ENCODE measurements around the gene ZNF804A.

Gene ZNF804A

DNA sequence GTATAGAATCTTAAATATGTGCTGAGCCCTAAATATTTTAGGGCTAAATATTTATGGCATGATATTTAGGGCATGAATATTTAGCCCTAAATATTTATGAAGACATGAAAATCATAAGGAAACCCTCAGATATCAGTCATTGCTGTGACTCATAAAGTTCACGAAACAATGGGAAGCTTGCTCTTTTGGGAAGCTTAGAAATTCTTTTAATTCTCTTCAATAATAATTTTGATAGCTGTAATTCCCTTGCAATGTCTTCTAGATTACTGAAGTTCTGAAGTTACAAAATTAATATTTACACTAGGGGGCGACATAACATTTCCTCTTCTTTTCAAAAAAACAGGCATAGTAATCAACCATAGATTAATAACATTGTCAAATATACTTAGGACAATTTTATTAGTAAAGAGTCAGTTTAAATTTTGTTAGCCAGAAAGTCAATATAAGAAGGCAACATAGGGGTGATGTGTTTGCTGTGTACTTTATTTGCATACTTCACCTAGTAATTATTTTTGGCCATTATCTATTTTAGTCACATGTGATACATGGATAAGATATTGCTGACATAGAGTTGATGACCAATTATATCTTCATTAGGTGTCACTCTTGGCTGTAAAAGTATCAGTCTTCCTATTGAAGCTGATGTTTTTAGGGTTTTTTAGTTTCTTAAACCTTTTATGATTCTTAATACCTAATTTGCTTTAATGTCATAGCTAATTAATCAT is 13.2 kb downstream of the ZNF804A start:
- no peak for DNase-seq

DNA sequence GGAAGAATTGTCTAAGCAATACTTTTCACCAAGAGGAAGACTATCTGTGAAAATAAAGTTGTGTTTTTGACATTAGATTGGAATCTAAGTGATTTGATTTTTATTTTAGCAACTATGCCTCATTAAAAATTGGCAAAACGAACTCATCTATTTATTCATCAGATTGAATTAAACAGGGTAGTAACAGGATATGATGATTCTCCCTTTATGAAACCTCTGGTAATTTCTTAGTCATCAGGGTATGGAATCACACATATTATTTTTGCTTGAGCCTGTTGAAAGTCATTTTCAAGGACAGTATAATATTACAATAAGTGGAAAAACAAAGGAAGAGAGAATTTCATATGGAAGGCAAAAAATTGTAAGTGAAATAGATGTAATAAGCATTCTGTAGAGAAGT is 22.0 kb downstream of the ZNF804A start:
- no peak for DNase-seq

DNA sequence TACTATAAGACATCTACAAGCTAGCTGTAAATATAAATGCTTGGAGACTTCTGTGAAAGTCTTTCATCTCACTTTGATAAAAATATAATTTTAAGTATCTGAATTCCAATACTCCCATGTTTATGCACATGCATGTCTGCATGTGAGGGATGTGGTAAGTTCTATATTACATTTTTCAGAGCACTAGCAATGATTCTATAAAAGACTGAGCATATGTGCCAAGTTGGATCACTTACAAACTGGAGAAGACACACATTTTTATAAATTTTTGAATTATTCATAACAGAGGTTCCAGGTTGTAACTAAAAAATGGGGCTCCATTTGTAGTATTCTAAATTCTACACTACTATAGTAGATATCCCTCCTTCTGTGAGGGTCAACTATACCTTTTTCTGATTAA is 26.0 kb downstream of the ZNF804A start:
- DNase-seq: no peak

DNA sequence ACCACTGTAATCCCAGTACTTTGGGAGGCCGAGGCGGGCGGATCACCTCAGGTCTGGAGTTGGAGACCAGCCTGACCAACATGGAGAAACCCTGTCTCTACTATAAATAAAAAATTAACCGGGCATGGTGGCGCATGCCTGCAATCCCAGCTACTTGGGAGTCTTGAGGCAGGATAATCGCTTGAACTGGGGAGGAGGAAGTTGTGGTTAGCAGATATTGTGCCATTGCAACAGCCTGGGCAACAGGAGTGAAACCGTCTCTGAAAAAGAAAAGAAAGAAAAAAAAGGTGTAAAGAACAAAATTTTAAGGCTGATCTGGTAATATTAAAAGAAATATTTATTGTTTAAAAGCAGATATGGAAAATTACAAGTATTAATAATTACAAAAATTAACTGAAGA is 29.7 kb downstream of the ZNF804A start:
- DNase-seq: no peak

DNA sequence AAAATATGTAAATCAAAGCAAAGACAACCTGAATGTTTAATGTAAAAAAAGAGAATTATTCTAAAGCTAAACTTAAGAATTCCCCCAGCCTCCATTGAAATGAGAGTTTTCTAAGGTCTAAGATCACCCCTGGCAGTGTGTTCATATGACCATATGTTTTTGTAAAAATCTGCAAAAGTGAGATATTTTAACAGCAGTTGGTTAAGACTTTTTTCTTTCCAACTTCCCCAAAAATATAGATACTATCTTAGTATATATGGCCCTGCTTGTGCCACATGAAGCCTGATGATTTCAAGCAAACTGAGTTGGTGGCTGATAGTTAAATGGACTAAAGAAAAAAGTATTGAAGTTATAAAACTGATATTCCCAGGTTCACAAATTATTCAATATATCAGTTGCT is 35.4 kb downstream of the ZNF804A start:
- DNase-seq: no peak

DNA sequence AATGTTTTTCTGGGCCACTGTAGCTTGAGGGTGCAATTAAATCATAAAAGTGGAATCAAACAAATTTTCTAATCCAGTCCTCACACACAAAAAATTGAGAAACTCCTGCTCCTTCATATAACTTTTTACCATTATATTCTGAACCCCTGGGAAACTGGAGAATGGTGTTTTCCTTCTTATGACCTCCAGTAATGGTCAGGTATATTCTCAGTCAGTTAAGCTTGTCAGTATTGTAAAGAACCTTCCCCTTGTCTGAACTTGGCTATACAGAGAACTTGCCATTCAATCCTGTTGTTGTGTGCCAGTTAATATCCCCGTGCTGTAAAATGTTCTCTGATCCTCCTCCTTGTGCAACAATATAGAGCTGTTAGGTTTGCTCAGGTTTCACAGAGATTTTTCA is 39.5 kb downstream of the ZNF804A start:
- DNase-seq: no peak

DNA sequence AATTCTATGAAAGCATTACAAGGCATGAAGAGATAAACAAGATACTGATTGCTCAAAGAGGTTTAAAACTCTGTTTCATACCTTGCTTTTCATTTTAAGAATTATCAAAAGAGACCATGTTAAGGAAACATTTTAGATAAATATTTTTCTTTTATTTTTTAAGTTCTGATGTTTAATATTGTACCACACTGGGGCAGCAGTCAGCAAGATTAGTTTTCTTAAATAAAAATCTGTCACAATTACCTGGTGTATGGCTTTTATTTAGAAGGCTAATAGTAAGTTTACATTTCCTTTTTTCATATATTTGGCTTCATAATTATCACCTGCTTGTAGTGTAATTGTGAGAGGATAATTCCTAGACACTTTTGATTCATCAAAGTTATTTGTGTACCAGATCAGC is 46.4 kb downstream of the ZNF804A start:
- DNase-seq: no peak

DNA sequence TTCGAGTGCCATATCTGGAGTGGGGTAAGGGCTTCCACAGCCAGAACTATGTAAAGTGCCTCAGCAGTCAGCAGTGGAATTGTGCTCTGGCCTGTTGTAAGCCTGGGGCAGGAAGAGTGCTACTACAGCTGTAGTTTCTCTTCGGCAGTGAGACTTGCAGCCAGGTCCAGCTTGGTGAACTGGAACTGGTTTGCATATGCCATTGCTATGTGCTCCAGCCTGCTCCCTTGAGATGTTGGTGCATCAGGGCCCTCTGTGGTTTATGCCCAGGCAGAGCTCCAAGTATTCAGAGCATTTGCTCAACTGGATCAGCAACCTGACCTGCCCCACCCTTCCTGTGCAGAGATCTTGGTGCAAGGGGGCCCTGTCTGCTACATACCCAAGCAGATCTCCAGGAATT is 47.8 kb downstream of the ZNF804A start:
- no peak for DNase-seq

DNA sequence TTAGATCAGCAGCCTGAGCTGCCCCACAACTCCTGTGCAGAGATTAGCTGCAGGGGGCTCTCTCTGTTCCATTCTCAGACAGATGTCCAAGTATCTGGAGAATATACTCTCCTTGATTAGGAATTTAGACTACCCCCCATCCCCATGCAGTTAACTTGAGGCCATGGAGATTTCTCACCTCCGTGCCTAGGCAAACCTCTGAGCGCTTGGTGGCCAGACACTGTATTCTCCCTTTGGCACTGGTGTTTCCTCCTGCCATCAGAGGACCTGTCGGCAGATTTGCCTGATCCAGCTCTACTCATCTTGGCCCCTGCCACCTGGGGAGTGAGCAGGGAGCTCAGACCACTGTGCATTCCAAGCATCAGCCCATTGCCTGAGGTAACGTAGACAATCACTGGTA is 48.3 kb downstream of the ZNF804A start:
- no peak for DNase-seq

DNA sequence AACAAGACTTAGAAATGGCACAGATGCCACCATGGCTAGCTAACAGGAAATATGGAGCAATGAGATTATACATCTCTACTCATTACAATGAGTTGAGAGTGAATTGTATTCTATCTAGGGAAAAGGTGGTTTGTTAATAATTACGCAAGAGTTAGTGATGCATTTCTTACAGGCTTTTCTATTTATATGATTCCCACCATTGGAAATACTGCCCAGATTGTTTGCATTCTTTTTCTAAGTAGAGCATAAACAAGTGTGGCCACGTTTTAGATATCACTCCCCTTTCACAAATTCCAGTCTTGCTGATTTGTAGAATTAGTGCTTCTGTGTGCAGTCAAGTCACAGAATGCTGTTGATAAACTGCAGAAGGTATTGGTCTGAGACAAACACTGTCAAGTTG is 56.6 kb downstream of the ZNF804A start:
- no peak for DNase-seq

DNA sequence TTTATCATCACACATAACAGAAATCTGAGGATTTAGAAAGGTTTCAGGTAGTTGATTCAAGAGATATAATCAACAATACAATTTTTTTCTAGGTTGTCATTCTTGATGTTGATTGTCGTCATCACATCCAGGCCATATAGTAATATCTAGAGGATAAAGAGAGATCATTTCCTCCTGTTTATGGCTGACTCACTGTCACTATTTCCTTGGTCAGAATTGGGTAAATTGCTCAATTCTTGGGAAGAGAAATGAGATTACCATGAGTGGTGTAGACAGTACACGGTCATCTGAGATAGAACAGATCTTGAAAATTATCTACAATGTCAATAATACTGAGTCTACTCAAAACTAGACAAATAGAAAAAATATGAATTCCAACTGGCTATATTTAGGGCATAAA is 78.8 kb downstream of the ZNF804A start:
- DNase-seq: no peak

DNA sequence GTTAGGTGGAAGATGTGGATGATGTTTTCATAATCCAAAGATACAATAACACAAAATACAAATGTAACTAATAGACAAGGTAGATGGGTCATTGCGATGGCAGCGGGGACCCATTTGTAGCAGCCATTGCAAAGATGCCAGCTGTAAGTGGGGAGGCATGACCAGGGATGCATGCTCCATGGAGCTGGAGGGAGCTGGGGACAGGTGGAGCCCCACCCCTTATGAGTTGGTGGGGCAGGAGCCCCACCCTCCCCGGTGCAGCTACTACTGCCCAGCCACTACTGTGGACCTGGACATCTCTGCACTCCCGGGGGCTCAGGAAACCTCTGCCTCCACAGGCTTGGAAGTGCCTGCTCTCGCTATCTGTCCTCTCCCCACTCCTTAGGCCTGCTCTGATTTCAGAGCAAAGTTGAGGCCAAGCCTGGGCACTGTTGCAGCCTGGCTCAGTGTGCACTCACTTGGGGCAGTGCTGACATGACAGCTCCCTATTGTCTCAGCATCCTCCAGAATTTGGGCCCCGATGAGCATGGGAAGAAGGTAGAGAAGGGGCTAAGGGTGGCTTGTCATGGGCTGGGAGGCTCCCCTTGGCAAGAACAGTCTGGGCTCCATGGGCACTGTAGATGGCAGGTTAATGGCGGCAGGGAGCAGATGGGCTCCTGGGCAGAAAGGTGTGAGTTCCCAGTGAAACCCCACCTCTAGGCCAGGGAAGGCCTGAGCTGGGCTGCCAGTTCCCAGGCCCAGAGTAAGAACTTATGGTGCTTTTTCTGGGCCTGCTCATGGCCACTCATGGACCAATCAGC is 81.1 kb downstream of the ZNF804A start:
- DNase-seq: no peak

DNA sequence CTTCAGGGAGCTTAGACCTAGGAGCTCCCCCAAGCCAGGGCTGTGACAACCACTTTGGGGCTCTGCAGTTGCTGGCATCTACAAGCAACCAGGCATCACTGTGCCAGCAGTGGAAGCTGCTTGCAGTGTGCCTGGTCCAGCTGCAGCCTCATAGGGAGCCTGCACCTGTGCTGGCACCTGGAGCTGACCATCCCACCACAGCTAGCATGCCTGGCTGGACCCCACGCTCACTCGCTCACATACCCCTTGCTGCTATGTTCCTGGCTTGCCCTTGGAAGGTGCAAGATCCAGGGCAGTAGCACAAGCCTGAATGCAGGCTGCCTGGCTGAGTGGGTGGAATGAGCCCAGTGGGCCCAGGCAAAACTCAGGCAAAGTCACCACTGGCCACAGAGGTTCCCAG is 82.5 kb downstream of the ZNF804A start:
- DNase-seq: no peak

DNA sequence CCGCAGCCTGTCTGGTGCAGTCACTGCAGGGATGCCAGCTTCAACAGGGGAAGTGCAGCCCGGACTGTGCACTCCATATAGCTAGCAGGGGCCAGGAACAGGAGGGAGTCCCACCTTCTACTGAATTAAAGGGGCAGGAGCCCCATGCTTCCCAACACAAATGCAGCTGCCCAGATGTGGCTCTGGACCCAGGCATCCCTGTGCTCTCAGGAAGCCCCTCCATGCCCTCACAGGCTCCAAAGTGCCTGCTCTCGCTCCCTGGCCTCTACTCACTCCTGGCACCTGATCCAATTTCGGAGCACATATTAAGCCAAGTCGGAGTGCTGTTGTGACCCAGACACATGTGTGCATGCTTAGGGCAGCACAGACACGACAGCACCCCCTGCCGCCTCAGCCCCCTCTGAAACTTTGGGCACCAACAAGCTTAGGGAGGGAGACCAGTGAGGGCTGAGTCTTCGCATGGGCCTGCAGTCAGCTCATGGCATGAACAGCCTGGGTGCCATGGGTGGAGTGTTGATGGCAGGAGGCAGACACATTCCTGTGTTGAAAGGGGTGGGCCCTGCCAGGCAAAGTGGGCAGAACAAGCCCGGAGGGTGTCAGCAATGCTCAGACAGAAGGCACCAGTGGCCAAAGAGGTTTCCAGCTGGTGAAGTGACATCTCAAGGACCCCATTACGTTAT is 83.5 kb downstream of the ZNF804A start:
- no peak for DNase-seq

DNA sequence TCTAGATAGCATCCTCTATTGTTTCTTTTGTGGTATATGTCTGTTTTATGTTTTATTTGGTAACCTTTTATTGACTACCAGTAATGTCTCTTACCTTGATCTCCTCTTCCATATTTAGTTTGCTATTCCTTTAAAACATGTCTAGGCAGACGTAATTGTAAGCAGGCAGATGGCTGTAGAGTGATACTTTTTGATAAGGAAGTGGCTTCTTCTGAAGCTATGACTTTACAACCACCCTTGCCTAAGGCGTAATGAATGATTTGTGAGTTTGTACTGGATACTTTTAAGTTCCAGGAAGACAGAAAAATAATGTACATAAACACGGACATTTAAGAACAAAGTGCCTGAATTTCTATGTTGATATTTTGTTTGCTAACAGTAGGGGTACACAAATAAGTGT is 85.6 kb downstream of the ZNF804A start:
- DNase-seq: no peak

DNA sequence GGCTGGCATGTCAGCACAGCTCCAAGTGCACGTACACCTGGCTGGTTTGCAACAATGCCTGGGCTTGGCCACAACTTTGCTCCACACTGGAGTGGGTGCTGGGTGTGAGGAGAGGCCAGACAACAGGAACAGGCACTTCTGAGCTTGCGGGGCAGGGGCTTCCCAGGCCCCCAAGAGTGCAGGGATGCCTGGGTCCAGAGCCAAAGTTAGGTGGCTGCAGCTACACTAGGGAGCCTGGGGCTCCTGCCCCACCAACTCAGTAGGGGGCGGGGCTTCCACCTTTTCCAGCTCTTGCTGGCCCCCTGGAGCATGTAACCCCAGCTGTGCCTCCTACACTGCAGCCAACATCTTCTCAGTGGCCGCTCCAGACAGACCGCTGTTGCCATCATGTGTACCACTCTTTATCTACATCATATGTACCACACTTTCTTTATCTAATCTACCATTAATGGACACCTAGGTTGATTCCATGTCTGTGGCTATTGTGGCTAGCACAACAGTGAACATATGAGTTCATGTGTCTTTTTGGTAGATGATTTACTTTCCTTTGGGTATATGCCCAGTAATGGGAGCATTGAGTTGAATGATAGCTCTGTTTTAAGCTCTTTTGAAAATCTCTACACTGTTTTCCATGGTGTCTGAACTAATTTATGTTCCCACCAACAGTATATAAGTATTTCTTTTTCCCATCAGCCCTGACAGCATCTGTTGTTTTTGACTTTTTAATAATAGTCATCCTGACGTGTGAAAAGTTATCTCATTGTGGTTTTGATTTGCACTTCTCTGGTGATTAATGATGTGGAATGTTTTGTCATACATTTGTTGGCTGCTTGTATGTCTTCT is 87.9 kb downstream of the ZNF804A start:
- DNase-seq: no peak

DNA sequence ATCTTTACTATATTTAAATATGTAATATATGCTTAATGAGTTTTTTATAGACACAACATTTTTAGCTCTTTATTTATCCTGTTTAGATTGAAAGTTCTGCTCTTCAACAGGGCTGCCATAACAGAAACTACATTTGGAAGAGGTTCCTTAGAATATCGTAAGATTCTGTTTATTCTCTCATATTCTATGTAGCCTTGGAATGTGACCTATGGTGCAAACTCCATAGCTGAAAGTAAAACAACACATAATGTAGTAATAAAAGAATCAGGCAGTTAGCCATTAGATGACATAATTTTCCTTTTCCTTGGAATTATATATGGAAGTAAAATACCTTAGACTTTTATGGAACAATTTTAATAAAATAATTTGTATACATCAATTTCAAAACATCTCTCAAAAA is 91.3 kb downstream of the ZNF804A start:
- DNase-seq: no peak

DNA sequence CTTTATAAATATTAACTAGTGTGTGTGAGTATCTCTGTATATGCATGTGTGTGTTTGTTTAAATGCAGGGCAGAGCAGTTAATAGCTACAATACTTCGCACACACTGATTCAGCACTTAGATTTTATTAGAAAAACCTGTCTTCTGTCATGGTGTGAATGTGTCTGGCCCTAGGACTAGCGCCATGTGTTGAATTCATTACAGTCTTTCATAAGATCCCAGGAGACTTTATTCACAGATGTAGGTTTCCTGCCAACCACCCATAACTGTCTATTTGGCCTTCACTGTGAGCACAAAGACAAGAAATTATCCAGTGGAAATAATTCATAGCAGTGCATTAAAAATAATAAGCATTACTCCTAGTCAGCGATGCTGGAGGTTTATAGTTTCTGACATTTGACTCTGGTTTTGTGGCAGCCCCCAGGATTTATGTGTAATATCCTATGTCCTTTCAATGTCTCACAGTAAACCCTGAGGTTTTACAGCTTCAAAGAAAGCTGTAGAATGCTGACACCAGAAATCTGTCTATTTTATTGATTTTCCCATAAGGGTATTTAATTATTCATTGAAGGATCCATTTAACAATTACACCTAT is 93.9 kb downstream of the ZNF804A start:
- no peak for DNase-seq

DNA sequence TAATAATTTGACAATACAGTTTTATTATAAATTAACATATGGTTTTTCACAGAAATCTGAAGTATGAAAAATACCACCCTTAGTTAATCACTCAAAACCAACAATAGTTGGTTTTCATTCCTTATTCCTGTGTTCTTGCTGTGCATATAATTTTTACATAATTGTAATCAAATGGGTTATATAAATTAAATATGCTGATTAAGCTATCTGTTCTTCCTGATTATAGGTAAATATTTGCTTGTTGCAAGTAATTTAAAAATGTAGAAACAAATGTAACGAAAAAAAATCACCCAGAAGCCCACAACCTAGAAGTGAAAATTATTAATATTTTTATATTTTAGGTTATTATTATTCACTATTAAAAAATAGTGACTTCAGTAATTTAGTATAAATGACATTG is 98.3 kb downstream of the ZNF804A start:
- DNase-seq: no peak

DNA sequence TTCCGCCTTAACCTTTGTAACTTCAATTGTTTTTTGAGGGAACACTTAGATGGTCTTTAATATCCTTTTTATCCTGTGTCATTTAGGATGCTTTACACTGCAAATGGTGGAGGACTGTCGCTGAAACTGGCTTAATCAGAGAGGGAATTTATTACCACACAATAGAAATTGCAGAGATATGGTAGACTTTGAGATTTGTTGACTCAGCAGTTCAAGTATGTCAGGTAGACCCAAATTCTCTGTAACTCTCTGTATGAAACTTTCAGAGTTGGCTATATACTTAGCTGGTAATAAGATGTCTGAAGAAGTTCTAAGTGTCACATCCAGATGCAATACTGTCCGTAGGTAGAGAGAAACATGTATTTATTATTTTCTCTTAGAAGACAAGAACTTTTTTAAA is 100.1 kb downstream of the ZNF804A start:
- no peak for DNase-seq

DNA sequence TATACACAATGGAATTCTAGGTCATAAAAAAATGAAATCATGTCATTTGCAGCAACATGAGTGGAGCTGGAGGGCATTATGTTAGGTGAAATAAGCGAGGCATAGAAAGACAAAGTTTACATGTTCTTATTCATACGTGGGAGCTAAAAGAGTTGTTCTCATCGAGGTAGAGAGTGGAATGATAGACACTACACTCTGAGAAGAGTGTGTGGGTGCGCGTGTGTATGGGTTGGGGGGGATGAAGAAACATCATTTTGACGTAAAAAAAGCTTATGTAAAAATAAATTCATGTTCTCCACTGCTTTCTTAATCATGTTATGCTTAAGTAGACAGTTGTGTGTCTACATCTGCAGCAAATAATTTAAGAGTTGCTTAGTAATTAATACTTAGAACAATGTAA is 123.6 kb downstream of the ZNF804A start:
- DNase-seq: no peak

DNA sequence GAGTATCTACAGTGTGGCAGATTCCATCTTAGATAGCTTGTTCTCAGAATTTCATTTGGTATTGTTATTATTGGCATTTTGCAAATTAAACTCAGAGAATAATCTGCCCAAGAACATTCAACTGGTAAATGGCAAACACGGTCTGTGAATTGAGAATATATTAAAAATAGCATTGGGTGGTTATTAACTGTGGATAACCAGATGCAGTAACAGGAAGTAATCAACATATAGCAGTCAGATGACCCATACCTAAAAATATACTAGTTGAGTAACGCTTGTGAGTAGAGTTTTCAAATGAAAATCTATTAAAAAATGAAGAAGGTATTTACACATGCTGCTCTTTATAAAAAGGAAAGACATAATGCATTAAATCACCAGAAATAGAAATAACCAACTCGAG is 129.5 kb downstream of the ZNF804A start:
- no peak for DNase-seq

DNA sequence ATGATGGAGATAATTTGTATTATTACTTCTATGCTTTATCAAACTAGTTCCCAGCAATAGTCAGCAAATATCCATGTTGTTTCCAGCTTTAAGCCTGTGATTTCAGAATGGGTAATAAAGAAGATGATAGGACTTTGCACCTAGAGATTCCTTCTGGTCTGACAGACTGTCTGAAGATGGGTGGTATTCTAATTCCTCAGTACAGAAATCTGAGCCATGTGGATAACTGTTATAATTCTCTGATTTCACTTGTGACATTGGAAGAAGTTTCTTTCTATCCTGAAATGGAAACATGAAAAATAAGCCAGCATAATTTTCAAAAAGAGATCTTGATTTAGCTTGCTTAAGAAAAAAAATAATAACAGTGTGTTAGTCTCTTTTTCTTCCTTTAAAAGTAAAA is 130.1 kb downstream of the ZNF804A start:
- DNase-seq: no peak

Measured in NCI-H510A (cell line).